GM12891 (cell line): ENCODE results near the gene MGME1.

Experiments
- POLR2A ChIP-seq: IDR thresholded peaks from 2 replicates; pipeline ENCODE4 v1.6.1; 2011; ENCODE audit warnings: low read depth, low read length, control low read depth
- POLR2AphosphoS5 ChIP-seq: IDR thresholded peaks from 2 replicates; pipeline ENCODE4 v1.6.1; 2011; ENCODE audit warnings: low read depth, low read length, control low read depth
- TAF1 ChIP-seq: IDR thresholded peaks from 2 replicates; pipeline ENCODE4 v1.6.1; 2011; ENCODE audit warnings: low read depth, low read length, control low read depth

DNA sequence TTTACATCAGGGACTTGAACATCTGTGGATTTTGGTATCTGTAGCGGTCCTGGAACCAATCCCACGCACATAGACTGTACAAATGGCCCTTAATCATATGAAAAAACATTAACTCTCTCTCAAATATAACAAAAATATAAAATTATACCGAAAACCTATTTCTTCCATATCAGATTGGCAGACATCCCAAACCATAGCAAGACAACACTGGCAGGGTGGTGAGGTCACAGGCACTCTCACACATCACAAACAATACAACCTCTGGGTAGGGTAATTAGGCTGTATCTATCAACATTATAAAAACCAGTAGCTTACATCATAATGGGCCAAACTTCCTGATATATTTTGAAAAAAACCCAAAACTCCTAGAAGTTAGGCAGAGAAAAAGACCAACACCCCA lies 48.0 kb downstream of the MGME1 start:
- no peak for TF ChIP-seq TAF1
- no peak for TF ChIP-seq POLR2A
- TF ChIP-seq POLR2AphosphoS5 = no peak
